HUES48 (cell line): ENCODE data around the gene PLCH1.

Experiments
- H3K27ac ChIP-seq: one replicate; pipeline ENCODE4 v1.7.0; 2013; ENCODE audit warnings: low read depth, low read length, inconsistent platforms
- H3K27me3 ChIP-seq: 2 replicates; pipeline ENCODE4 v1.6.1; 2013; ENCODE audit warnings: mild to moderate bottlenecking, low read length; ENCODE audit not compliant: control insufficient read depth, insufficient read depth
- H3K36me3 ChIP-seq: 2 replicates; pipeline ENCODE4 v1.6.1; 2013; ENCODE audit warnings: low read length; ENCODE audit not compliant: control insufficient read depth, insufficient read depth
- H3K4me1 ChIP-seq: 2 replicates; pipeline ENCODE4 v1.6.1; 2013; ENCODE audit warnings: mild to moderate bottlenecking, low read length; ENCODE audit not compliant: control insufficient read depth, insufficient read depth
- H3K4me3 ChIP-seq: 2 replicates; pipeline ENCODE4 v1.5.1; 2013; ENCODE audit warnings: mild to moderate bottlenecking, low read depth, low read length
- H3K9ac ChIP-seq: 2 replicates; pipeline ENCODE4 v1.6.1; 2013; ENCODE audit warnings: mild to moderate bottlenecking, low read depth, low read length, moderate library complexity
- H3K9me3 ChIP-seq: 2 replicates; pipeline ENCODE4 v1.6.1; 2013; ENCODE audit warnings: low read length; ENCODE audit not compliant: control insufficient read depth, insufficient read depth

PLCH1 gene

GRCh38 chr3:155604126-155604525 lies 140.7 kb downstream of the PLCH1 start:
- H3K27ac ChIP-seq, result no peak overlapping the region
- H3K4me1 ChIP-seq, result peaks cover 11% of the 10 kb centered on the region
- no peaks in the 10 kb centered on the region for H3K36me3 ChIP-seq
- no peaks in the 10 kb centered on the region for H3K9me3 ChIP-seq
- no peaks in the 10 kb centered on the region for H3K27me3 ChIP-seq
- no peak overlapping the region for H3K4me3 ChIP-seq
- H3K9ac ChIP-seq, result no peak overlapping the region

- no peaks in the 10 kb centered on the region for H3K36me3 ChIP-seq
- no peaks in the 10 kb centered on the region for H3K27me3 ChIP-seq
- no peak overlapping the region for H3K9ac ChIP-seq
- no peak overlapping the region for H3K27ac ChIP-seq
- H3K4me3 ChIP-seq, result no peak overlapping the region
- H3K9me3 ChIP-seq, result no peaks in the 10 kb centered on the region
- peaks cover 11% of the 10 kb centered on the region for H3K4me1 ChIP-seq
Measured at GRCh38 chr3:155603302-155603701, 141.6 kb downstream of the PLCH1 start.

- no peak overlapping the region for H3K4me3 ChIP-seq
- H3K27me3 ChIP-seq, result no peaks in the 10 kb centered on the region
- peaks cover 9% of the 10 kb centered on the region for H3K4me1 ChIP-seq
- H3K9ac ChIP-seq, result no peak overlapping the region
- no peaks in the 10 kb centered on the region for H3K36me3 ChIP-seq
- H3K9me3 ChIP-seq, result no peaks in the 10 kb centered on the region
- no peak overlapping the region for H3K27ac ChIP-seq
Measured at GRCh38 chr3:155602307-155602706, 142.6 kb downstream of the PLCH1 start.

- Histone ChIP-seq H3K9ac (no peak overlapping the region), H3K4me3 (no peak overlapping the region), H3K27me3 (no peaks in the 10 kb centered on the region), H3K36me3 (peaks cover 4% of the 10 kb centered on the region; the same call in 1 of the 2 replicates), H3K4me1 (no peaks in the 10 kb centered on the region), H3K9me3 (no peaks in the 10 kb centered on the region), H3K27ac (no peak overlapping the region)
Measured at GRCh38 chr3:155598671-155599070, 146.2 kb downstream of the PLCH1 start.

GRCh38 chr3:155596615-155597014 lies 148.3 kb downstream of the PLCH1 start:
- Histone ChIP-seq H3K9me3 (no peaks in the 10 kb centered on the region), H3K4me3 (no peak overlapping the region), H3K27ac (no peak overlapping the region), H3K36me3 (peaks cover 16% of the 10 kb centered on the region; the same call in 1 of the 2 replicates), H3K4me1 (no peaks in the 10 kb centered on the region), H3K9ac (no peak overlapping the region), H3K27me3 (no peaks in the 10 kb centered on the region)

- Histone ChIP-seq H3K9ac (no peak overlapping the region), H3K27me3 (no peaks in the 10 kb centered on the region), H3K9me3 (no peaks in the 10 kb centered on the region), H3K27ac (no peak overlapping the region), H3K36me3 (peaks cover 21% of the 10 kb centered on the region; the same call in 1 of the 2 replicates), H3K4me1 (no peaks in the 10 kb centered on the region), H3K4me3 (no peak overlapping the region)
Measured at GRCh38 chr3:155595371-155595770, 149.5 kb downstream of the PLCH1 start.

GRCh38 chr3:155594526-155595187 lies 150.2 kb downstream of the PLCH1 start:
- no peaks in the 10 kb centered on the region for H3K4me1 ChIP-seq
- H3K27me3 ChIP-seq, result no peaks in the 10 kb centered on the region
- no peak overlapping the region for H3K9ac ChIP-seq
- H3K9me3 ChIP-seq, result no peaks in the 10 kb centered on the region
- no peak overlapping the region for H3K27ac ChIP-seq
- peaks cover 21% of the 10 kb centered on the region; the same call in 1 of the 2 replicates for H3K36me3 ChIP-seq
- no peak overlapping the region for H3K4me3 ChIP-seq

- H3K9ac ChIP-seq, result no peak overlapping the region
- H3K9me3 ChIP-seq, result no peaks in the 10 kb centered on the region
- H3K36me3 ChIP-seq, result peaks cover 8% of the 10 kb centered on the region; the same call in 1 of the 2 replicates
- H3K4me3 ChIP-seq, result no peak overlapping the region
- no peaks in the 10 kb centered on the region for H3K27me3 ChIP-seq
- H3K27ac ChIP-seq, result no peak overlapping the region
- peaks cover 16% of the 10 kb centered on the region for H3K4me1 ChIP-seq
Measured at GRCh38 chr3:155587581-155587980, 157.3 kb downstream of the PLCH1 start.

GRCh38 chr3:155585384-155585783 lies 159.5 kb downstream of the PLCH1 start:
- H3K4me1 ChIP-seq, result peaks cover 16% of the 10 kb centered on the region
- H3K9me3 ChIP-seq, result no peaks in the 10 kb centered on the region
- H3K27me3 ChIP-seq, result no peaks in the 10 kb centered on the region
- H3K27ac ChIP-seq, result peak overlapping the region; percentile 76
- H3K36me3 ChIP-seq, result no peaks in the 10 kb centered on the region
- no peak overlapping the region for H3K9ac ChIP-seq
- H3K4me3 ChIP-seq, result no peak overlapping the region

- Histone ChIP-seq H3K9ac (no peak overlapping the region), H3K36me3 (no peaks in the 10 kb centered on the region), H3K9me3 (no peaks in the 10 kb centered on the region), H3K4me1 (peaks cover 12% of the 10 kb centered on the region), H3K27me3 (no peaks in the 10 kb centered on the region), H3K27ac (no peak overlapping the region), H3K4me3 (no peak overlapping the region)
Measured at GRCh38 chr3:155581579-155581978, 163.3 kb downstream of the PLCH1 start.

- no peak overlapping the region for H3K27ac ChIP-seq
- peaks cover 8% of the 10 kb centered on the region; the same call in 1 of the 2 replicates for H3K36me3 ChIP-seq
Measured at GRCh38 chr3:155572085-155572484, 172.8 kb downstream of the PLCH1 start.

More at GRCh38 chr3:155572085-155572484, 172.8 kb downstream of the PLCH1 start:
- Histone ChIP-seq H3K9ac (no peak overlapping the region), H3K4me3 (no peak overlapping the region), H3K9me3 (no peaks in the 10 kb centered on the region), H3K27me3 (no peaks in the 10 kb centered on the region), H3K4me1 (no peaks in the 10 kb centered on the region)
